AG04449 (cell line): Measurements from ENCODE around the gene IGF2BP2.

Experiments
- CTCF ChIA-PET: fragments of 350-600 bp; formaldehyde crosslinking; extraction: SDS; loops from one replicate; lab custom pipeline; 2021; ENCODE audit warnings: antibody characterized with exemption; lab: Yijun Ruan, JAX
- POLR2A ChIA-PET: fragments of 400-600, 350-600 bp; formaldehyde crosslinking; extraction: SDS; loops from one replicate; lab custom pipeline; 2020; ENCODE audit warnings: antibody characterized with exemption, inconsistent platforms; lab: Yijun Ruan, JAX
- DNase-seq: peaks from one replicate; pipeline ENCODE4 v3.0.0-alpha.2; 2010; ENCODE audit warnings: low read depth, low spot score
- H3K4me3 ChIP-seq: 2 replicates; pipeline ENCODE4 v1.5.1; 2011; ENCODE audit warnings: low read depth, mild to moderate bottlenecking, control low read depth, low read length
- TF ChIP-seq, protein P1 (sequence below): IDR thresholded peaks from one replicate; pipeline ENCODE4 v1.5.1; 2011; ENCODE audit warnings: mild to moderate bottlenecking, moderate library complexity, low read length, control low read depth, inconsistent platforms; ENCODE audit not compliant: insufficient read depth; ENCODE audit errors: missing control alignments

Gene IGF2BP2

DNA sequence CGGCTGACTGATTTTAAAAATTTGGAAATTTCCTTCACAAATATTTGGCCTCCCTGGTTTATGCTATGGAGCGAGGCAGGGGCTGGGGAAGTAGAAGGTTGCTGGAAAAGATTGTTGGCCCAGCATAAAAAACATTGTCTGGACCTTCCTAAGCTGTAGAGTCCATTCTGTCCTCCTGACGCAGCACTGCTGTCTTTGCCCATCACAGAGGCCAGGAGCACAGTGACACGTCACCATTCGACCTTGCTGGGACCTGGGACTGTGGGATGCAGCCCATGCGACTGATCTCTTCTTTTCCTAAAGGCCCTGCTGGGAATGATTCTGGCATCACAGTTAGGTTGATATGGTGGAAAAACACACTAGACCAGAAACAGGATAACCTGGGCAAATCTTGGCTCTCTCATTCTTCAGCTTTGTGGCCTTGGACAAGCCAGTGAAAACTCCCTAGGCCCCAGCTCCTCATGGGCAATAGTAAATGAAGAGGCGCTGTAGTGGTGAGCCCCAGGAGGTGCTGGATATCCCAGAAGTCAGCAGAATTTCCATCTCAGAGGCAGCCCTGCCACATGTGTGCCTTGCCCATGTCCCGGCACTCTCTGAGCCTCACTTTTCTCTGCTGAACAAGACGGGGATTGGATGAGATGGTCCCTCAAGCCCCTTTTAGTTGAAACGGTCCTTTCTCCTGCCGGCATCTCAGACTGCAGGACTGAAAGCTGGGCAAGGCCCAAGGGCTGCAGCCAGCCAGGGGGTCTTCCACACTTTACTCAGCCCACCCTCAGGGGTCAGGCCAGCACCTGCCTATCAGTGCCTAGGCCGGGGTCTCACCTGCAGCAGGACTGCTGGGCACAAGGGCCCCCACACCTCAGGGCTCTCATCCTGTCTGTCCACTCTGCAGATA lies 169.2 kb downstream of the IGF2BP2 start:
- no peak for DNase-seq
- no peak overlapping the region for H3K4me3 ChIP-seq
- POLR2A ChIA-PET = interaction anchor here (1.0 kb wide), 1 partner anchor 282 kb away, joined by 7 read pairs; the partner anchor contains the start of gene TRA2B
- CTCF ChIA-PET = interaction anchor here (1.3 to 6.7 kb wide), 4 partner anchors 8 to 288 kb away, joined by 4 to 119 read pairs (median 8); no protein-coding TSS in a partner anchor
- TF ChIP-seq, protein P1, sequence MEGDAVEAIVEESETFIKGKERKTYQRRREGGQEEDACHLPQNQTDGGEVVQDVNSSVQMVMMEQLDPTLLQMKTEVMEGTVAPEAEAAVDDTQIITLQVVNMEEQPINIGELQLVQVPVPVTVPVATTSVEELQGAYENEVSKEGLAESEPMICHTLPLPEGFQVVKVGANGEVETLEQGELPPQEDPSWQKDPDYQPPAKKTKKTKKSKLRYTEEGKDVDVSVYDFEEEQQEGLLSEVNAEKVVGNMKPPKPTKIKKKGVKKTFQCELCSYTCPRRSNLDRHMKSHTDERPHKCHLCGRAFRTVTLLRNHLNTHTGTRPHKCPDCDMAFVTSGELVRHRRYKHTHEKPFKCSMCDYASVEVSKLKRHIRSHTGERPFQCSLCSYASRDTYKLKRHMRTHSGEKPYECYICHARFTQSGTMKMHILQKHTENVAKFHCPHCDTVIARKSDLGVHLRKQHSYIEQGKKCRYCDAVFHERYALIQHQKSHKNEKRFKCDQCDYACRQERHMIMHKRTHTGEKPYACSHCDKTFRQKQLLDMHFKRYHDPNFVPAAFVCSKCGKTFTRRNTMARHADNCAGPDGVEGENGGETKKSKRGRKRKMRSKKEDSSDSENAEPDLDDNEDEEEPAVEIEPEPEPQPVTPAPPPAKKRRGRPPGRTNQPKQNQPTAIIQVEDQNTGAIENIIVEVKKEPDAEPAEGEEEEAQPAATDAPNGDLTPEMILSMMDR = no peak

DNA sequence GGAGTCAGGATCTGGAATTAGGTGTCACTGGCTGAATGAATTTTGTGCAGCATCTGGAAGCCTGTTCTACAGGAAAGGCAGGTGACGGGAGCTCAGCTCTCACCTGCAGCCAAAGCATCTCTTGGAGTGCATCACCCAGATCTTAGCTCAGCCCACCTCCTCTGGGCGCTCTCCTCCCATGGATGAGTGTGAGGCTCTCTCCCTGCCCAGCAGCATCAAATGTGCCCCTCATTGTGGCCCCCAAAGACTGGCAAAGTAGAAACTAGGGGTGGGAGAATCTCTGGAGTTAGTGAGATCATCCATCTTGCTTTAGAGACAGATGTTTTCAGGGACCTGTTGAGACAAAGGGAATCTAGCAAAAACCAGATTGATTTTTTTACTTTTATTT lies 170.1 kb downstream of the IGF2BP2 start:
- H3K4me3 ChIP-seq = no peak overlapping the region
- ChIA-PET POLR2A (no interaction called here), CTCF (no interaction called here)
- no peak for DNase-seq
- TF ChIP-seq, protein P1 = no peak

DNA sequence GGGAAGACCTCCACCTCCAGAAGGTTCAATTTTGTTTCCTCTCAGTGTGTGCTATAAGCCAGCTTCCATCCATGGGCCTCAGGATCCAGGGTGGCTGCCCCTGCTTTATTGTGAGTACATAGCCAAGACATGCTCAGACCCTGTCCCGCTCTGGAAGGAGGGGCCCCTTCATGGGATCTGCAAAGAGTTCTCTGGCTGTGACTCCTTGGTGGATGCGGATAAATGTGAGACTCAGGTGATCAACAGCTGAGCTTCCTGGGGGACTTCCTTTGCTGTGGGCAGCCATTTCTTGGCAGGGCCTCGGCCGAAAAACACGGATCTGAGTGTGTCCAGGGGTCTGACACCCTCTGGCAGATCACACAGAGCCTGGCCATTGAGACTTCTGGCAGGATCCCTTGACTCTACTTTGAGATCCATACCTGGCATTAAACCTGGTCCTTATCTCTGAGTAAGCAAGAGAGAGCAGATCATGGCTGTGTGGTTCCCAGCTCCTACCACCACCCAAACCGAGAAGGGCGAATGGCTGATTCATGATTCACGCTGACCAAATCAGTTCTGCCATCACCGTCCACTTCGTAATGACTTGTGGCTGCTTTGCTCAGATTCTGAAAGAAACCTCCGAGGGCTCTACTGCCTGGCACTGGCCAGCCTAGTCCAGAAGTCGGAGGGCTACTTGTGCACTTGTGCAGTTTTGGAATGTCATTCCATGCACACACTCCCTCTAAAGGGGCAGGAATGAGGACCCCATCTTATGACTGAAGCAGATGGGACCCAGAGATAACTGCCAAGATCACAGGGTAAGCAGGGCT lies 170.7 kb downstream of the IGF2BP2 start:
- TF ChIP-seq, protein P1 = no peak
- DNase-seq = no peak
- CTCF ChIA-PET = interaction anchor here (1.3 to 2.3 kb wide), 2 partner anchors 16 to 289 kb away, joined by 3 to 8 read pairs; no protein-coding TSS in a partner anchor
- no peak overlapping the region for H3K4me3 ChIP-seq
- POLR2A ChIA-PET = no interaction called here

DNA sequence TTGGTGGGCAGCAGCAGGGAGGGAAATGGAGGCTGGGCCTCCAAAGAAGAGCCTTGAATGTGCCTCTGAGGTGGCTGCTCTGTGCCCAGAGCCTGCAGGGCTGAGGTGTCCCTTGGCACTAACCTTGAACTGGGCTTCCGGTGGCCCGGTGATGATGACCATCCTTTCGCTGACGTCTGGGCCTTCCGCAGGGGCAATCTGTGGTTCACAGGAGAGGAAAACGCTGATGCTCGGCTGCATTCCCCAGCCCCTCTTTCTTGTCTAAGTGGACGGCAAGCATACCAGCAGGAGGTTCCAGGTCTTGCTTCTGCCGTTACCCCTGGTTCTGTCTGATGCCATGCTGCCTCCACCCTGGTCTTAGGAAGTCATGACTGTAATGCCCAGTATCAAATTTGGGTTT lies 172.9 kb downstream of the IGF2BP2 start:
- TF ChIP-seq, protein P1 = no peak
- DNase-seq = no peak
- H3K4me3 ChIP-seq = no peak overlapping the region
- POLR2A ChIA-PET = no interaction called here
- CTCF ChIA-PET = interaction anchor here (2.3 to 2.9 kb wide), 2 partner anchors 9 to 291 kb away, joined by 8 read pairs; no protein-coding TSS in a partner anchor

DNA sequence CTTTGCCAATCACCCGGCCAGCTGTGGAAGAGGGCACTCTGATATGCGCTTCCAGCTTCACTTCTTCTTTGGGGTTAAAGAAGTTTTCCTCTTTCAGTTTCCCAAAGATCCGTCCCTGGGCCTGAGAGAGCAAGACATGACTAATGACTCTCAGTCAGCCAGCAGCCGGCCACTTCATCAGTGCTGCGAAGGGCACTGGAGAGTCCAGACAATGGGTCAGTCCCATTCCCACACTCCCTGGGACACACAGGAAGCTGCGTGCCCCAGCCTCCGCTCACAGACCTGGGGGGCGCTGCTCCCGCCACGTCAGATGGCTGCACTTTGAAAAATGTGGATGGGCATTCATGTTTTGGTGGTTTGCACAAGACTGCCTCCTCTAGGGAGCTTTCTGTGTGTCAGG lies 175.4 kb downstream of the IGF2BP2 start:
- no peak overlapping the region for H3K4me3 ChIP-seq
- POLR2A ChIA-PET = no interaction called here
- CTCF ChIA-PET = interaction anchor here (0.6 kb wide), 1 partner anchor 11 kb away, joined by 3 read pairs; no protein-coding TSS in a partner anchor
- no peak for DNase-seq
- TF ChIP-seq, protein P1 = no peak
